GM19193 (cell line): Measurements from ENCODE around the gene SVOPL.

ENCODE experiments used
- POLR2A ChIP-seq: IDR thresholded peaks from 4 replicates; pipeline ENCODE4 v1.6.1; 2011; ENCODE audit not compliant: insufficient read depth, insufficient read length; ENCODE audit errors: extremely low read depth

The SVOPL gene

DNA sequence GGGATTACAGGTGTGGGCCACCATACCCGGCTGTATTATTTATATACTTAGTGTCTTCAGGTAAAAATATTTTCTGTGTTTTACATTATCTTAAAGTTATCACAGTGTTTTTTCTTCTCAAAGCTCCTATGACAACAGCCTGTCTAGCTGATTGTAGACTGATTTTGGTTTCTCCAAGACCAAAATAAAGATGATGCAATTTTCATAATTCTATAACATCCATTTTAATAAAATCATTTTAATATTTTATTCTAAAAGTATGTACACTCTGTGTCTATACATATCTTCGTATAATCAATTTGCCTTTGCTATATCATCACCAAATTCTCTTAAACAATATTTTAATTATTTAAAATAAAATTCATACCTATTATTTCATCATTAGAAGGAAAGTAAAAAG, 132.5 kb downstream of the SVOPL start:
- no peak for TF ChIP-seq POLR2A

DNA sequence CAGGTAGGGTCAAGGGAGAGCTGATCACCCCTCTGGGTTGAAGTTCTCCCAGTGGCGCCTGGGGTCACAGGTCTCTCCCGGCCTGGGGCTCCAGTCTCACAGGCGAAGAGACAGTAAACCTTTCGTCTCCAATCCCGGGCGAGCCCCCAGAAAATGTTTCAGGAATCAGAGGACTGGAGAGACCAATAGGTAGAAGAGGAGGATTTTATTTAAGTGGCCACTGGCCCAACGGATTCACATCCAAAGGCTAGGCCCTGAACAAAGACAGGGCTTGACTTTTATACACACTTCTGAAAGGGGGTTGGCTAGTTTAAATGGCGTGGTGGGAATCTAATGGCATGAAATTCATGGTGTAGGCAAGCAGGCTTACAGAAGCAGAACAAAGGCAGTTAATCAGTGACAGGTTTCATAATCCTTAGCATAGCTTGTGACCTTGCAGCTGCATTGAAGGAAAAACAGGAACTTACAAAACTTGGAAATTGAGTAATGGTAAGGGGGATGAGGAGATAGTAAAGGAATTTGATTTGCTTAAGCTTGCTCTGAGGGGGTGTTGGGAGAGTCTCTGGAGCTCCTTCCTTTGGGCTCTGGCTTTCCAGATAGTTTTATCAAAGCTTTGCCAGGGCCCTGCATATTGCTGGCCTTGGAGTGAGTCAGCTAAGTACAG, 135.6 kb downstream of the SVOPL start:
- no peak for TF ChIP-seq POLR2A

DNA sequence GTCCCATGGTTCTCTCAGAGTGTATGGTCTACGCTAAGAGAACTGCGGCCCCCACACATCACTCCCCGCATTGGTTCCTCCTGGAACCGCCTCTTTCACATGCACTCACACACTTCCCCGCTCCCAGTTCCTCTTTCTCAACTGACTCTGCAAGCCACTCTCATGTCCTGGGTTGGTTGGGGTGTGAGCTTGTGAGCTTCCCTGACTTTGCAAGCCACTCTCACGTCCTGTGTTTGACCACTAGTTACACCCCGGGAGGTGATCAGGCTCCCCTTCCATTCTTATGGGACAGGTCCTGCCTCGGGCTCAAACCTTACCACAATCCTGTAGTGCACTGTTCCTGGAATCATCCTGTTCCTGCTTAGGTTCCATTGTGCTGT, 136.1 kb downstream of the SVOPL start:
- no peak for TF ChIP-seq POLR2A

DNA sequence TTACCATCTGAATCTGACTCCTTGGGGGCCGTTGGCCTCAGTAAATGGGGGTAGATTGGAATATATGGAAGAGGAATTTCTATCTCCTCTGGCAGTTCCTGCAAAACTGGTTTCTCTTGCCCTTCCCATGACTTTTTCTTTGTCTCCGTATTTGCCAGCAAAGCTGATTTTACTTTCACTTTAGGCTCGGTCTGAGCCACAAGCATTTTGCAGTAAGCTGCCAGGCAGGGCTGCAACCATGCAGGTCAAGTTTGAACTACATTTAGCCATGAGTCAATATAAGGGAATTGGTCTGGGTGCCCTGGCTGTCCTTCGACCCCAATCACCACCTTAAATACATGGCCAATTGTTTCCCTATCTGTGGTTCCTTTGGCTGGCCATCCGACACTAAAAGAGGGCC, 136.8 kb downstream of the SVOPL start:
- no peak for TF ChIP-seq POLR2A

DNA sequence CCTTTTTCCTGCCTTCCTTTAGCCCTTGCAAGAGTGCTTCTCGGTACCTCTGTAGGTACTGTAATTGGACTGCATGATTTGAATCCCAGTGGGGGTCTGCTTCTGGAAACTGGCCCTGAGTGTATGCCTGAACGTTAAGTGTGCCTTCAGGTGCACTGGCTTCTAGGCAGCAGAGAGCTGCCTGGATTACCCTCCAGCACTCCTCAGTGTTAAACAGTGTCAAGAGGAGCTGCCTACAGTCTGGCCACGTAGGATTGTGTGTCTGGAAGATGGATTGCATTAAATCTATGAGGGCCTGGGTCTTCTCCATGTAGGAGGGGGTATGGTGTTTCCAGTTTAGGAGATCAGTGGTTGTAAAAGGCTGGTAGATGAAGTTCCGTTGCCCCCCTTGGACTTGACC, 137.4 kb downstream of the SVOPL start:
- no peak for TF ChIP-seq POLR2A

DNA sequence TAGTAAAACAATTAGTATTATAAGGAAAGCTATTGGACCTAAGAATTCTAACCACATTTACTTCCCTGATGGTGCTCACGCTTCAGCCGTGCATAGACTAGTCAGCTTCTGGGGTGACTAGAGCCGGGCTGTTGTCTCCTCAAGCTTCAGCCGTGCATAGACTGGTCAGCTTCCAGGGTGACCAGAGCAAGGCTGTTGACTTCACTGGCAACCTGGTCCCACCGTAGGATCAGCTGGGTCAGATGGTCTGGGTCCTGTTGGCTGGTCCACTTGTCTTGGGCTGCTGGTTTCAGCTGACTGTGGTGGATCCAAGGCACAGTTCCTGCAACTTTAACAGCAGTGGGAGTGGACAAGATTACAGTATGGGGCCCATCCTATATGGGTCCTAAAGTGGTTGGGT, 141.7 kb downstream of the SVOPL start:
- TF ChIP-seq POLR2A = no peak

DNA sequence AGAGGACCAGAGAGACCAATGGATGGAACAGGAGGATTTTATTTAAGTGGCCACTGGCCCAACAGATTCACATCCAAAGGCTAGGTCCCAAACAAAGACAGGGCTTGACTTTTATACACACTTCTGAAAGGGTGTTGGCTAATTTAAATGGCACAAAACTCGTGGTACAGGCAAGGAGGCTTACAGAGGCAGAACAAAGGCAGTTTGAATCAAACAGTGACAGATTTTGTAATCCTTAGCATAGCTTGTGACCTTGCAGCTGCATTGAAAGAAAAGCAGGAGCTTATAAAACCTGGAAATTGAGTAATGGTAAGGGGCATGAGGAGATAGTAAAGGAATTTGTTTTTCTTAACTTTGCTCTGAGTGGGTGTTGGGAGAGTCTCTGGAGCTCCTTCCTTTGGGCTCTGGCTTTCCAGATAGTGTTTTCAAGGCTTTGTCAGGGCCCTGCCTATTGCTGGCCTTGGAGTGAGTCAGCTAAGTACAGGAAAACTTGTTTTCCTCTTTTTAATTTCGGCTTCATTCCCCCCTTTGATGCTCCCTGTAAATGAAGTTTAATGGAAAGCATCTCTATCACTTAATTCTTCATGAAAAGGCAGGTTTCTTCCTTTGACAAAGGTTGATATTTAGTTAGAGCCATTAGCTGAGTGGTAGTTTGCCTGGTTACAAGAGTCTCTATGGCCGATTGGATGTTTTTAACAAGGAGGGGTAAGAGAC, 144.2 kb downstream of the SVOPL start:
- TF ChIP-seq POLR2A = no peak

DNA sequence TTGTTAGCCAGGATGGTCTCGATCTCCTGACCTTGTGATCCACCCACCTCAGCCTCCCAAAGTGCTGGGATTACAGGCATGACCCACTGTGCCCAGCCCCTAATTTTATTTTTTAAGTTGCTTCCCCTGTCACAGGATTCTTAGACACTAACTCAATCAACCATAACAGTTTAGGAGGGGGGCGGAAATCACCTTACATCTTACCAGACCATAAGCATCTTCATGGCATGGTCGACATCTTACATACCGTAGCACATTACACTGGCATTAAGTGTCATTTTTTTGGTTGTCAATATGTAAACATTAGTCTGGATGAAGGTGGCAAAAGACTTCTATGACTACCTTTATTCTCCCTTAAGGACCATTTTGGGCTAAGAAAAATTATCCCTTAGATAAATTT, 145.5 kb downstream of the SVOPL start:
- TF ChIP-seq POLR2A = no peak

DNA sequence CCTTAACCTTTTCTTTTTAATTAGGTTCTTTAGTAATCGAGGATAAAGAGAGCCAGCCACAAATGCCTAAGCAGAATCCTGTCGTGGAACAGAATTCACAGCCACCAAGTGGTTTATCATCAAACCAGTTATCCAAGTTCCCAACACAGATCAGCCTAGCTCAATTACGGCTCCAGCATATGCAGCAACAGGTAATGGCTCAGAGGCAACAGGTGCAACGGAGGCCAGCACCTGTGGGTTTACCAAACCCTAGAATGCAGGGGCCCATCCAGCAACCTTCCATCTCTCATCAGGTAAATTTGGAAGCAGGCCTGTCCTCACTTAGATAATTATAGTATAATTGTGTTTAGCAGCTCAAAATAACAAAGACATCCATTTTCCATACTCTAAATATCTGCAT, 146.5 kb downstream of the SVOPL start:
- TF ChIP-seq POLR2A = no peak

DNA sequence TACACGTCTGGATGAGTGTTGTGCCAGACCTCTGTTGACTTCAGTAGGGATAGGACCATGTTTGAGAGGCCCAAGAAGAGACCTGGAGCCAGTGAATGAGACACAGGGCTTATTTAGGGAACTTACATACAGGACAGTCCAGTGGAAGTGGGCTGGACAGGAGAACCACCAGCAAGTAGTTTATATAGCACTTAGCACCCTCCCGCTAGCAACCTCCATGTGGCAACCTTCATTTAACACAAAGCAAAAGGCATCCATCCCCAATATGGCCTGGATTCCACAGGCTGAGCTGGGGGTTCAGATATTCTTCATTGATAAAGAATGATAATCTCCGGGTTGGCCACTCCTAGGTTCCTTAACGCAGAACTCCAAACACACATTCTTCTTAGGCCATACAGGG, 147.4 kb downstream of the SVOPL start:
- no peak for TF ChIP-seq POLR2A

DNA sequence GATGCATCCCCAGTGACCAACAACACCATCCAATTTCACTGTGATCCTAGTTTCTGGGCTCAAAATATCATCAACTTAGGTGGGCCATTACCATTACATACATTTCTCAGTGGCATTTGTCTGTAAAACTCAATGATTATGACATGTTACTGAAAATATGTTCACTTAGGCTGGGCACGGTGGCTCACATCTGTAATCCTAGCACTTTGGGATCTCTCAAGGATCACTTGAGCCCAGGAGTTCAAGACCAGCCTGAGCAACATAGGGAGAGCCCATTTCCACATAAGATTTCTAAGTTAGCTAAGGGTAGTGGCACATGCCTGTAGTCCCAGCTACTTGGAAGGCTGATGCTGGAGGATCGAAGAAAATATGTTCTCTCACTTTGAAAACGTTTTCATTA, 150.1 kb downstream of the SVOPL start:
- no peak for TF ChIP-seq POLR2A

DNA sequence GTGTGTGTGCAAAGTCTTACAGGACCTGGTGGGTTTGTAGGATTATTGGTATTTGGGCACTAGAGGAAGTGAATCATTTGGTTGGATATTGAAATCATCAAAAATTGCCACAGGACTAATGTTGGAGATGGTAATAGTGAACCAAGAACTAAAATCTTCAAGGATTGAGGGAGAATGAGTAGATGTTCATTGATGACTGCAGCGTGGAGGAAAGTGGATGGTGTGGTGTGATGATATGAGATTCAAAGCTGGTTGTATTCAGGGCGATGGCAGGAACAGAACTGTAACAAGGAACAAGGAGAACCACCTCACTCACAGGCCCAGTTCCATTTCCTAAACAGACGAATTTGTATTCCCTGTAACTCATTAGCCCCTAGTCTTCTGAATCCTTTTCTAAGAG, 150.8 kb downstream of the SVOPL start:
- TF ChIP-seq POLR2A = no peak

DNA sequence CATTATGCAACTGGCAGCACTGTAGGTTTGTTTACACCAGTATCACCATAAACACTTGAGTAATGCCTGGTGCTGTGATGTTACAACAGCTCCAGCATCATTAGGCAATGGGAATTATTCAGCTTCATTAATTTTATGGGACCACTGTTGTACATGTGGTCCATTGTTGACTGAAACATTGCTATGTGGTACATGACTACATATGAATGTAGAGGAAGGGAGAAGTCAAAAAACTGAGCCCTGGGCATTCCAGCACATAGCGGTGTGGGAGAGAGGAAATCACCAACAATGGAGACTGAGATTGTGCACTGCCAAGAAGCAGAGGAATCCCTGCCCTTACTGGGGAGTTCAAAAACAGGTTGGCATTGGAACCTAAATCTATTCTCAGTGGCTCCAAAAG, 152.1 kb downstream of the SVOPL start:
- TF ChIP-seq POLR2A = no peak

DNA sequence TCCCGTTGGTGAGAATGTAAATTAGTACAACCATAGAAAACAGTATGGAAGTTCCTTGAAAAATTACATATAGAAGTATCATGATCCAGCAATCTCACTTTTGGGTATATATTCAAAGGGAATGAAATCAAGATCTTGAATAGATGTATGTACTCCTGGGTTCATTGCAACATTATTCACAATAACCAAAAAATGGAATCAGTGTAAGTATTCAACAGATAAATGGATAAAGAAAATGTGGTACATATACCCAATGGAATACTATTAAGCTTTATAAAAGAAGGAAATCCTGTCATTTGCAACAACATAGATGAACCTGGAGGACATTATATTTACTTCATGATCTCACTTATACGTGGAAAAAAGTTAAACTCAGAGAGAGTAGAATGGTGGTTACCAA, 154.3 kb downstream of the SVOPL start:
- no peak for TF ChIP-seq POLR2A

DNA sequence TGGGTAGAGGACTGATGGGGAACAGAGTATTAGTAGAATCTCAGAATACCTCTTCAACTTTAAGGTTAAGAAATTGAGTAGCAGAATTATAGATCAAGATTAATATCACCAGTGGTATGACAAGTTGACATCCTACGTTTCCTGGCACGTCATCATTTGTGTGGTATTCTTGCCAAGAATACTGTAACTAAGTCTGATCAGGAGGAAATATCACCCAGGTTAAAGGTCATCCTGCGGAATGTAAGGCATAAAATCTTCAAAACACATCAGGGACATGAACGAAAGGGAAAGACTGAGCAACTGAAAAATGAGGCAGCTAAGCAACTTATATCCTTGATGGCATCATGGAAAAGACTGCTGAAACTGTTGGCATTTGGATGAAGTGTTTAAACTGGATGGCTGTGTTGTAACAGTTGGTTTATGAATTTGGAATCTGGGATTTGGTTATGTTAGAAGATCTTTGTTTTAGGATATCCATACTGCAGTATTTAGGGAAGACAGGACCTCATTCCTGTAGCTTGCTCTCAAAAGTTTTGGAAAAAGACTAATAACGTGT, 155.0 kb downstream of the SVOPL start:
- no peak for TF ChIP-seq POLR2A

DNA sequence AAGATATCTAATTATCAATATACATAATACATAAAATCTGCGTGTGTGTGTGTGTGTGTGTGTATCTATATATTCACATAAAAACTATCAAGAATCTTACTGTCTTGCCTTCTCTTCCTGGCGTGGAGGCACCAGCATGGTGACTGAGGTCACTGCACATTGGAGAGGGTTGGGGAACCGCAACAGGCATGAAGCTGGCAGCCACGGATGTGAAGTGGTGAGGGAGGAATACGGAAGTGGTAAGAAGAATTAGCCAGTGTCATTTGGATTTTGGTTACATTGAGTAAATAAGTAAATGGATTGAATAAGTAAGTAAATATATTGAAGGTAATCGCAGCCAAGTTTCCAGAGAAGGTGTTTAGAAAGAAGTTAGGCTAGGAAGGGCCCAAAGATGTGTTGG, 156.0 kb downstream of the SVOPL start:
- TF ChIP-seq POLR2A = no peak
